Keratinocyte (primary cell): ENCODE data around the gene TBL1XR1. TPM values are rescaled to one million over a fixed set of nuclear protein-coding genes. Genes with fewer than 3 reads are reported as not detected.

Experiments used
- DNase-seq: peaks from one replicate; pipeline ENCODE4 v3.0.0-alpha.2; 2011; ENCODE audit warnings: low read depth, missing footprints, low spot score
- FAIRE-seq: peaks from 2 replicates; lab custom pipeline; 2011; peaks lifted over from hg19 to GRCh38; lab: Jason Lieb, UNC
- H2AFZ ChIP-seq: 2 replicates; pipeline ENCODE4 v1.6.0; 2012; ENCODE audit warnings: low read length, control low read depth, inconsistent platforms; ENCODE audit not compliant: control insufficient read depth
- H3K27ac ChIP-seq: 2 replicates; pipeline ENCODE4 v1.5.1; 2011; ENCODE audit warnings: low read length; ENCODE audit not compliant: control insufficient read depth, insufficient read depth
- H3K27me3 ChIP-seq: 3 replicates; pipeline ENCODE4 v1.6.0; 2011; ENCODE audit warnings: low read length; ENCODE audit not compliant: control insufficient read depth, insufficient read depth; ENCODE audit errors: extremely low read depth
- H3K36me3 ChIP-seq, 2 experiments: 2 replicates in 1 of 2; 3 replicates in 1 of 2; pipeline ENCODE4 v1.5.1; 2011; ENCODE audit warnings: low read length in 2 of 2, mild to moderate bottlenecking in 1 of 2; ENCODE audit not compliant: control insufficient read depth in 2 of 2, insufficient read depth in 2 of 2; ENCODE audit errors: extremely low read depth in 1 of 2
- H3K4me1 ChIP-seq: 3 replicates; pipeline ENCODE4 v1.5.1; 2011; ENCODE audit warnings: low read length; ENCODE audit not compliant: control insufficient read depth, insufficient read depth; ENCODE audit errors: extremely low read depth
- H3K4me2 ChIP-seq: 3 replicates; pipeline ENCODE4 v1.6.0; 2011; ENCODE audit warnings: low read depth, low read length; ENCODE audit not compliant: control insufficient read depth, insufficient read depth; ENCODE audit errors: extremely low read depth
- H3K4me3 ChIP-seq, 3 experiments: fragments of 200-600 bp in 1 of 3; sonication (generic) in 1 of 3; 2 replicates in 2 of 3; 3 replicates in 1 of 3; pipeline ENCODE4 v1.5.1; 2011 to 2016; ENCODE audit warnings: low read length in 3 of 3, mild to moderate bottlenecking in 3 of 3, control low read depth in 2 of 3, inconsistent platforms in 1 of 3, low read depth in 1 of 3, mixed read lengths in 1 of 3, mixed run types in 1 of 3, moderate library complexity in 1 of 3; ENCODE audit not compliant: control insufficient read depth in 2 of 3, insufficient read depth in 2 of 3; ENCODE audit errors: extremely low read depth in 1 of 3
- H3K79me2 ChIP-seq: 2 replicates; pipeline ENCODE4 v1.6.0; 2012; ENCODE audit warnings: low read length; ENCODE audit not compliant: control insufficient read depth, insufficient read depth
- H3K9ac ChIP-seq: 3 replicates; pipeline ENCODE4 v1.6.0; 2011; ENCODE audit warnings: low read length; ENCODE audit not compliant: control insufficient read depth, insufficient read depth; ENCODE audit errors: extremely low read depth
- H3K9me1 ChIP-seq: 3 replicates; pipeline ENCODE4 v1.6.0; 2011; ENCODE audit warnings: low read length; ENCODE audit not compliant: control insufficient read depth, insufficient read depth; ENCODE audit errors: extremely low read depth
- H3K9me3 ChIP-seq: 2 replicates; pipeline ENCODE4 v1.5.1; 2012; ENCODE audit warnings: low read depth, low read length; ENCODE audit not compliant: control insufficient read depth
- H4K20me1 ChIP-seq: 3 replicates; pipeline ENCODE4 v1.6.0; 2011; ENCODE audit warnings: low read length; ENCODE audit not compliant: control insufficient read depth, insufficient read depth; ENCODE audit errors: extremely low read depth
- CTCF ChIP-seq, 3 experiments: IDR thresholded peaks in 1 of 3; conservative IDR thresholded peaks in 1 of 3; optimal IDR thresholded peaks in 1 of 3; 2 replicates in 2 of 3; 3 replicates in 1 of 3; pipeline versions ENCODE3 to v1.5.1; 2011; ENCODE audit warnings: low read length in 3 of 3, mild to moderate bottlenecking in 3 of 3, moderate library complexity in 2 of 3, control low read depth in 1 of 3, inconsistent platforms in 1 of 3; ENCODE audit not compliant: insufficient read depth in 2 of 3; ENCODE audit errors: extremely low read depth in 1 of 3
- EZH2 ChIP-seq: IDR thresholded peaks from one replicate; pipeline ENCODE4 v1.6.1; 2012; ENCODE audit warnings: inconsistent platforms, mild to moderate bottlenecking, low read length, moderate library complexity
- dilution Hi-C: fragments of 300-500 bp; cut with MboI; formaldehyde crosslinking; loops from one replicate; pipeline ENCODE4 v1.7.0; 2020; ENCODE audit warnings: low sequenced_read_pairs; ENCODE audit not compliant: extremely low pct_ligation_motif_present
- polyA plus RNA-seq, 5 experiments: library from polyadenylated mRNA; depleted of rRNA in 3 of 5; stranded (reverse) in 3 of 5; stranded (forward) in 1 of 5; unstranded in 1 of 5; fragments of >200 nt; gene quantifications; 1 replicate in 1 of 5; 2 replicates in 3 of 5; 3 replicates in 1 of 5; pipeline versions ENCODE4 v1.2.1 to v1.2.3, GENCODE V29; 2011 to 2012; ENCODE audit warnings: missing spikeins in 2 of 5, low read depth in 1 of 5, low replicate concordance in 1 of 5

TBL1XR1 gene
- polyA plus RNA-seq, 1 donor (not counting 4 experiments of a cell fraction or from before 2014, with no cell fraction given), result 169 TPM

GRCh38 chr3:177135841-177136492, 61.3 kb downstream of the TBL1XR1 start:
- no peaks in the 10 kb centered on the region for H3K4me1 ChIP-seq
- H3K9ac ChIP-seq, result no peak overlapping the region
- H3K27ac ChIP-seq, result no peak overlapping the region
- no peak overlapping the region for H2AFZ ChIP-seq
- H3K27me3 ChIP-seq, result no peaks in the 10 kb centered on the region
- DNase-seq, result no peak
- no peak overlapping the region for H3K4me2 ChIP-seq
- H3K36me3 ChIP-seq, result peaks cover 0 to 2% of the 10 kb centered on the region in 2 experiments
- TF ChIP-seq CTCF (optimal IDR thresholded peaks at IDR 0.05 in 1 of 3, IDR thresholded peaks at IDR 0.05 in 1 of 3, conservative IDR thresholded peaks at IDR 0.05 in 1 of 3; ENCODE audit: extremely low read depth in 1 of 3, insufficient read depth in 2 of 3, low read length in 3 of 3), result no peak
- dilution Hi-C loops, result no loop called here
- peaks cover 2% of the 10 kb centered on the region for H3K9me1 ChIP-seq
- H3K9me3 ChIP-seq, result no peaks in the 10 kb centered on the region
- H3K4me3 ChIP-seq, result no peak overlapping the region
- peaks cover 4% of the 10 kb centered on the region for H4K20me1 ChIP-seq
- H3K79me2 ChIP-seq, result peaks cover 96% of the 10 kb centered on the region
- FAIRE-seq, result no peak

GRCh38 chr3:177134816-177135210, 62.5 kb downstream of the TBL1XR1 start:
- dilution Hi-C loops, result no loop called here

More at GRCh38 chr3:177134816-177135210, 62.5 kb downstream of the TBL1XR1 start:
- Histone ChIP-seq H3K27me3 (no peaks in the 10 kb centered on the region), H3K9ac (no peak overlapping the region), H4K20me1 (peaks cover 4% of the 10 kb centered on the region), H3K4me3 (no peak overlapping the region), H3K9me1 (peaks cover 3% of the 10 kb centered on the region), H3K36me3 (peaks cover 0 to 2% of the 10 kb centered on the region in 2 experiments), H3K27ac (no peak overlapping the region), H3K79me2 (peaks cover 96% of the 10 kb centered on the region), H2AFZ (no peak overlapping the region), H3K9me3 (no peaks in the 10 kb centered on the region), H3K4me1 (no peaks in the 10 kb centered on the region), H3K4me2 (no peak overlapping the region)
- DNase-seq, result no peak
- FAIRE-seq, result no peak
- TF ChIP-seq CTCF (optimal IDR thresholded peaks at IDR 0.05 in 1 of 3, IDR thresholded peaks at IDR 0.05 in 1 of 3, conservative IDR thresholded peaks at IDR 0.05 in 1 of 3; ENCODE audit: extremely low read depth in 1 of 3, insufficient read depth in 2 of 3, low read length in 3 of 3) (no peak), EZH2 (no peak)
